GM18951 (cell line): Measurements from ENCODE around the gene YAP1.

Experiments
- POLR2A ChIP-seq: IDR thresholded peaks from 4 replicates; pipeline ENCODE4 v1.6.1; 2011; ENCODE audit warnings: mild to moderate bottlenecking; ENCODE audit not compliant: insufficient read length, insufficient read depth; ENCODE audit errors: extremely low read depth
- in situ Hi-C: fragments of 300-500 bp; cut with MboI; formaldehyde crosslinking; loops from one replicate; pipeline ENCODE4 v1.12.0; 2022; ENCODE audit warnings: low sequenced_read_pairs, mixed read lengths, inconsistent platforms; ENCODE audit not compliant: unreplicated experiment

YAP1 gene

DNA sequence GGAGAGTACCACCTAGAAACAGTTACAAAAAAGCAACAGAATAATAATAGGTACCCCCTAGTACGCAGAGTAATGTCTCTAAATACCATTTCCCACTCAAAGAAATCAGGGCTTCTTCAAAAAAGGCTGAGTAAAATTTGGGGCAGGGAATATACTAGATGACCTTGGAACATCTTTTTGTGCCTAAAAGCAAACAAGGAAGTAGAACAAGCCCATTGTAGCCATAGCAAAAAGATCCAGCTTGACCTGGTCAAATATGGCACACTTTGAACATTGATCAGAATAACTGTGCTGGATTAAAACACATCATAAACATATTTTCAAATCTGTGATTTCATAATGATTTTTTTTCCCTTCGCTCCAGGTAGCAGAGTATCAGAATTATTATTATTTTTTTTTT lies 91.5 kb downstream of the YAP1 start:
- TF ChIP-seq POLR2A = no peak
- in situ Hi-C loops = no loop called here

DNA sequence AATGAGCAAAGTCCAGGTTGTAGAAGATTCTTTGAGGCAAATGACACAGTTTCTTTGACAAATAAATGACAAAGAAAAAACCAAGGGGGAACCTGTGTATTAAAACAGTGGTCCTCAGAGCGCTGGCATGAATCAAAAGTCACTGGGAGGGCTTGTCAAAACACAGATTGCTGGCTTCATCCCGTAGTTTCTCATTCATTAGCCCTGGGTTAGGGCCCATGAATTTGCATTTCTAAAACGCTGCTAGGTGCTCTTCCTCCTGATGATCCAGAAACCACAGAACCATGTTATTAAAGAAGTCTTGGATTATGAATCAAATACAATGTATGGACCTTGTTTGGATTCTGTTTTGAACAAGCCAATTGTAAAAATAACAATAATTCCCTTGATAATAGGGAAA lies 92.7 kb downstream of the YAP1 start:
- no peak for TF ChIP-seq POLR2A
- in situ Hi-C loops = no loop called here

DNA sequence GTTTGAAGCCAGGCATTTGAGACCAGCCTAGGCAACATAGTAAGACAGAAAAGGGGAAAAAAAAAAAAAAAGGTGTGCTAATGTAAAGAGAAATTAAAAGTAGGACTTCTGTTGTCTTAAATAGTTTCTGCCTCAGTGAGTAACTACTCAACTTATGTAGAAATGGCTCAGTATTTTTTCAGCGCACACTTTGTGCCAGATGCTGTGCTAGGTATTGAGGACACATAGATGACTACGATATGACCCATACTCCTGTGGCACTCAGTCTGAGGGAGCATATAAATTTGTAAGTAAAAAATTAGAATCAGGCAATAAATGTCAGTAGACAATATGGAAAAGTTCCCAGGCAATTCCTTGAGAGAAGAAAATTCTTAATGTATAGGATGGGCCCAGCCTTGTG lies 93.9 kb downstream of the YAP1 start:
- in situ Hi-C loops = no loop called here
- no peak for TF ChIP-seq POLR2A

DNA sequence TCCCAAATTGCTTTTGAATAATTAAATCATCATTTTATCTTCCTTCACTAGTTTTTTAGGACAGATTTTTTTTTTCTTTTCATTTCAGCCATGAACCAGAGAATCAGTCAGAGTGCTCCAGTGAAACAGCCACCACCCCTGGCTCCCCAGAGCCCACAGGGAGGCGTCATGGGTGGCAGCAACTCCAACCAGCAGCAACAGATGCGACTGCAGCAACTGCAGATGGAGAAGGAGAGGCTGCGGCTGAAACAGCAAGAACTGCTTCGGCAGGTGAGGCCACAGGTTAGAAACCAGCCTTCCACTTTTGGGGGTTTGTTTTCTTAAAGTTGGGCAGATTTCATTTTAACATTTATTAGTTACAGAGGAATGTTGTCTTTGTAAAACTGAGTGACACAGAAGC lies 95.6 kb downstream of the YAP1 start:
- in situ Hi-C loops = no loop called here
- no peak for TF ChIP-seq POLR2A

DNA sequence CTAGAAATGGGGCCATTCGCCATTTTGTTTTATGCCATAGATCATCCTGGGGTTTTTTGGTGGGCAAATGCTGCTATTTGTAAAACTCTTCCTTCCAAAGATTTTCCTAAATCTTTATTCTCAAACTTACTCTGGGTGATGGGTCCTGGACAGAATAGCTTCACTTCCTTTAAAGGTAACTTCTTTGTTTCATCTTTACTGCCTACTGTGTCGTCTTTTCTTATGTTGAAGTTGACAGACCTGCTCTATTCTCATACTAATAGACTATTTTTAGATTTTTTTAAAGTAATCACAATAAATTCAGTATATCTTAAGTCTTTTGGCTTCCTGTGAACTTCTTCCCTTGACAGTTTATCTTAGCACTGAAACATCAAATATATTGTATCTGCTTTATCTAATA lies 98.6 kb downstream of the YAP1 start:
- in situ Hi-C loops = no loop called here
- no peak for TF ChIP-seq POLR2A

DNA sequence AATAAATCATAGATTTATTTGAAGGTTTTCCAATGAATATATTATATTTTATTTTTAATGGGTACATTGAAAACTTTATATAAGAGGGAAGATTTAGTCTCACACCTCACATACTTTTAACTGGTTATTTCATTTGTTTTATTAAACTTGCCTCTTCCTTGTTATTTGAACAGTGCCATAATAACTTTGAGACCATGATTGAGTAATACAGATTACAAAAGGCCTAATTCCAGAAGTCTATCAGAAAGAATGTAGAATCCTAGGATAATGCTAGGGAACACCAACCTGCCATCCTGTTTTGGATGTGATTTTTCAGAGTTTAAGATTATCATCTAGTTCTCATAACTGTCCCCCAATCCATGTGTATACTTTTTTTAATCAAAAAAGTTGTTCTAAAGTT lies 104.4 kb downstream of the YAP1 start:
- in situ Hi-C loops = no loop called here
- TF ChIP-seq POLR2A = no peak

DNA sequence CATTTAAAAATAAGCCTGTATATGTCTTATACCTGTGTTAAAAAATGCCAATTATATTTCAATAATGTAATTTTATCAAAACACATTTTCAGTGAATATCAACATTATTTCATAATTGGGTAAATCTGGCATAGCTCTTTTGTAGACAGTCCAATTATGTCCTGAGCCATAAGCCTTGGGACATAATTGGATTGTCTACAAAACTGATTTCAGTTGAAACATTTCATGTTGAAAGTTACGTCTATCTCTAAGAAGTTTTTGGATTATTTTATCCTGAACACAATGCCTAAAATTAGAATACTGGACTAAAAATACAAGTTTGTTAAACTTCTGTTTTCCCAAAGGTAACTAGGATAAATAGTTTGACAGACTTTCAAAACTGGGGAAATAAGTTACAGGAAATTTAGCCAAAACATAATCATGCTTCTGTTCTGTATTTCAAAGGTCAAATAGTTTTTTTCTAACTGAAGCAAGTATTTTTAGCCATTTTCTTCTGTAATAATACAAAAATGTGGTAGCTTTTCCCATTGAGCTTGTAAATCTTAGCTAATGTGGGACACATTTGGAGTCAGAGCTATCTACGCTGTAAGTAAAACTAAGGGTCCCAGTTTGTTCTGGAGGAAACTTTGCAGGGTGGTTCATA lies 106.3 kb downstream of the YAP1 start:
- no peak for TF ChIP-seq POLR2A
- in situ Hi-C loops = no loop called here

DNA sequence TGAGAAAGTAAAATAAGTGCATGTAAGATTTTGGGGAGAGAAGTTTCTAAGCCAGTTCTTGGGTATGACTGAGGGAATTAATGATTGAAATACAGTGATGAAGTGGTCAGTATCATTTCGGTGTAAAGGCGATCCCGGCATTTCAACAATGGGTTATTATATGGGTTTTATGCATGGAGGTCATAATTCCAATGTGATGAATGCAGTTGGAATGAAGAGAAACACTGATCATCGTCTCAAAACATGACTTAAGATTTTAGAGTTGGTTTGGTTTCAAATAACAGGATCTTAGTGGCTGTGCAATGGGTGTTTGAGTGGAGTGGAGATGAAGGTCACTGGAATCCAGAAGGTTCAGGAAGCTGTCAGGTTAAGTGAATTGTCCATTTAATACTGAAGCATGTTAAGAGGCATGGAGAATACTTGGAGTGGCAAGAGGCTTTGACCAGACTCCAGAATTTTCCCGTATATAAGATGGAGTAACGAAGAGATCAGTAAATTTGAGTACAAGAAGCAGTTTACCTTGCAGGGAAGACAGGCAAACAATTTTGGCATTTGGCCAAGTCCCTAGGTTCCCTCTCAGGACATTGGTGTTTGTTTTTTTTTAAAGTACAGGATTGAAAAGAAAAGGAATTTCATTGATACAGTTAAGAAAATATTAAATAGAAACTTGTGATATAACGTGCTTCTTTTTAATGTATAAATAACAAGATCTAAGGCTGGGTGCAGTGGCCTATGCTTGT lies 110.7 kb downstream of the YAP1 start:
- TF ChIP-seq POLR2A = no peak
- in situ Hi-C loops = no loop called here

DNA sequence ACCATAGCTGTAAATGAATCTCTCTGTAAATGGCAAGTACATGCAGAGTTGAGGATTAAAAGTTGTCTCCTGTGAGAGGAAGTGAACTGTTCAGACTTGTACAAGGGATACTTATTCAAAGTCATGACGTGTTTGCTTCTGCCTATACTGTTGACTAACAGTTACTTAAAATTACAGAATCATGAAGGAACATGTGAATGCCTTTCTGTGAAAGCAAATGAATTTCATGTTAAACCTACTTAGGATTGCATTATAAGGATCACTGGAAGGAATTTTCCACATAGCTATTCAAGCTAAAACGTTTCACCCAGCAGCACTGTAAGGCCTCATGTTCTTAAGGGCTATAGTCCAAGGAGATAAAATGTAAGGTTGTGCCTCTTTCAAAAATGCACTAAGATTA lies 113.6 kb downstream of the YAP1 start:
- no peak for TF ChIP-seq POLR2A
- in situ Hi-C loops = no loop called here

DNA sequence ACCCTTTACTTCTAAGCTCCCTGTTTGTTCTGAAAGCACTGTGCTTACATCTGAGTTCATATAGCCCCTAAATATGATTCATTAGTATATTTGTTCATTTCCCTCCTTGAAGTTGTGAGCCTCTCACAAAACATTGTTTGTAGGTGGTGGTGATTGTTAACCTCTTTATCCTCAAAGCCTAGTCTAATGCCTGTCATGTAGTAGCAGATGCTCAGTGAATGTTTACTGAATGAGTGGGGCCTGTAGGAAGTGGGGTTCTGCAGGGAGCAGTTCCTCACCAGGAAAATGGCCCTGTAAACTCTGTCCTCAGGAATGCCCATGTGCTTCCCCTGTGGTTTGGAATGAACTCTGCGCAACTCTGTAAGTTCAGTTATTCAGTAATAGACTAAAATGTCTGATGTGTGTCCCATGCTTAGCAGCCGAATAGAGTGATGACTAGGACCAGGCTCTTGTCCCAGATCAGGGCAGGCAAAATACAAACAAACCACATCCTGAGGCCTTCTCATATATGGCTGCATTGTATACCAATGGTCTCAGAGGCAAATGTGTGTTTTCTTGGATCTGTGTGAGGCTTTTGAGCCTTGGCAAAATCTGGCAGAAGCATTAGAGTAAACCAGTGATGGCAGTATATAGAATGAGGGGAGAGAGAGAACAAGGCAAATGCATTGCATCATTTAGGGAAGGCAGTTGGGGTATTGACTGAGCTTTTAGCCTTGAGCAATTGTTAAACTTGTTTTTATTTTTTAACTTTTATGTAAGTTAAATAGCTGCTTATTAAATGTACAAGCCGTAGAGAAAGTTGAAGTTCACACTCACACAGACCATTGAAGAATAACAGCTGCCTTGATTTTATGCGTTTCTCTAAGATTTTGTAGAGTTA lies 115.7 kb downstream of the YAP1 start:
- in situ Hi-C loops = no loop called here
- no peak for TF ChIP-seq POLR2A

DNA sequence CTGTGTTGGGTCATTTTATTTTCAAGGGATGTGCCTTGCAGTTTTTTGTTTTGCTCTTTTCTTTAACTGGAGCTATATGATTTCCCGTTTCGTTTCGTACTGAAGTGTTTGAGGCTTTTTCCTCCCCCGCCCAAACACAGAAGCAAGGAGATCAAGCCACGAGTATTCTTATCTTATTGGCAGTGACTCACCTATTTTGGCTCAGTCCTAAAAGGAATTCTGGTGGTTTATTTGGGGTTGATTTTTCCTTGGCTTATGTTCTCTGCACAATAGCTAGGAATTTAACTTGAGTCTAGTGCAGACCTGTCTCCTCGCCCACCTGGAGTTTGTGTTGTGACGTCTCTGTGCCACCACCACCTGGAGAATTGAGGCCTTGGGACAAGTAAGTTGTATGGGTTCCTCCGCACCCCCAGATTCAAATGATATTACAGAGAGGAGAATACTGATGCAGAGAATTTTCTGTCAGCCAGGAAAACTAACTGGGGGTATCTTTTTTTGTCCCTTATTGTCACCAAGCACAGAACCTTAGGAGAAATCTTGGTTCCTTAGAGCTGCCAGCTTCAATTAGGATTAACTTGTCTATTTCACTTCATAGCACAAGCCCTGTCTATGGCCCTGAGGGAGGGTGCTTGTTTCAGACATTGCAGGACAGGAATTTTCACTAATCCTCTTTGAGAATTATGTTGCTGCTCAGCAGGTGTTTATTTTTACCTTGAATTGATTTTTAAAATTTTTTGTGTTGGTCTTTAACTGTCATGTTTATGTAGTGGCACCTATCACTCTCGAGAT lies 116.6 kb downstream of the YAP1 start:
- in situ Hi-C loops = no loop called here
- TF ChIP-seq POLR2A = no peak

DNA sequence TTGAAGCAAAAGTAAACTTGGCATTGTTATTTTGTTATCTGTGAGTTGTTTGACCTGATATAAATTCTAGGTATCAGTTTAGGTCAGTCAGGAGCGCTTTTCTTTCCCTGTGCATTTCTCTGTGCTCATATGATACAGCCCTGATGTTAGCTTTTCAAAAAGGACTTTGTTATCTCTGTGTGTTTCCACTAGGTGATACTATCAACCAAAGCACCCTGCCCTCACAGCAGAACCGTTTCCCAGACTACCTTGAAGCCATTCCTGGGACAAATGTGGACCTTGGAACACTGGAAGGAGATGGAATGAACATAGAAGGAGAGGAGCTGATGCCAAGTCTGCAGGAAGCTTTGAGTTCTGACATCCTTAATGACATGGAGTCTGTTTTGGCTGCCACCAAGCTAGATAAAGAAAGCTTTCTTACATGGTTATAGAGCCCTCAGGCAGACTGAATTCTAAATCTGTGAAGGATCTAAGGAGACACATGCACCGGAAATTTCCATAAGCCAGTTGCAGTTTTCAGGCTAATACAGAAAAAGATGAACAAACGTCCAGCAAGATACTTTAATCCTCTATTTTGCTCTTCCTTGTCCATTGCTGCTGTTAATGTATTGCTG lies 119.4 kb downstream of the YAP1 start:
- in situ Hi-C loops = no loop called here
- no peak for TF ChIP-seq POLR2A
